ENCODE data around the gene ZSWIM9.
A peak's percentile ranks its signal among the peaks of the same experiment; 100 is the strongest.

Gene ZSWIM9

GRCh38 chr19:48190885-48191284 is 20.4 kb downstream of the ZSWIM9 start:
- Mint-ChIP-seq H3K36me3 (ENCODE audit: low read depth) (peaks cover 18% of the 10 kb centered on the region), H3K4me1 (ENCODE audit: low read depth) (no peaks in the 10 kb centered on the region), H3K9me3 (no peaks in the 10 kb centered on the region), H3K27me3 (no peaks in the 10 kb centered on the region), H3K4me3 (no peak overlapping the region), H3K27ac (no peak overlapping the region)

GRCh38 chr19:48192750-48193149 is 22.3 kb downstream of the ZSWIM9 start:
- Mint-ChIP-seq H3K4me3 (no peak overlapping the region), H3K4me1 (ENCODE audit: low read depth) (no peaks in the 10 kb centered on the region), H3K27me3 (no peaks in the 10 kb centered on the region), H3K9me3 (no peaks in the 10 kb centered on the region), H3K27ac (no peak overlapping the region), H3K36me3 (ENCODE audit: low read depth) (peaks cover 16% of the 10 kb centered on the region)

GRCh38 chr19:48194041-48194843 is 23.8 kb downstream of the ZSWIM9 start:
- no peaks in the 10 kb centered on the region for H3K27me3 Mint-ChIP-seq
- peaks cover 8% of the 10 kb centered on the region for H3K36me3 Mint-ChIP-seq (ENCODE audit: low read depth)
- no peak overlapping the region for H3K4me3 Mint-ChIP-seq
- no peaks in the 10 kb centered on the region for H3K9me3 Mint-ChIP-seq
- no peaks in the 10 kb centered on the region for H3K4me1 Mint-ChIP-seq (ENCODE audit: low read depth)
- H3K27ac Mint-ChIP-seq, result no peak overlapping the region

GRCh38 chr19:48194844-48195830 is 24.7 kb downstream of the ZSWIM9 start:
- Mint-ChIP-seq H3K4me1 (ENCODE audit: low read depth) (no peaks in the 10 kb centered on the region), H3K9me3 (no peaks in the 10 kb centered on the region), H3K27me3 (no peaks in the 10 kb centered on the region), H3K4me3 (no peak overlapping the region), H3K36me3 (ENCODE audit: low read depth) (peaks cover 4% of the 10 kb centered on the region), H3K27ac (no peak overlapping the region)

GRCh38 chr19:48196321-48196763 is 25.9 kb downstream of the ZSWIM9 start:
- Mint-ChIP-seq H3K27me3 (no peaks in the 10 kb centered on the region), H3K4me3 (no peak overlapping the region), H3K4me1 (ENCODE audit: low read depth) (no peaks in the 10 kb centered on the region), H3K9me3 (no peaks in the 10 kb centered on the region), H3K36me3 (ENCODE audit: low read depth) (no peaks in the 10 kb centered on the region), H3K27ac (no peak overlapping the region)

GRCh38 chr19:48196933-48197665 is 26.6 kb downstream of the ZSWIM9 start:
- Mint-ChIP-seq H3K4me3 (no peak overlapping the region), H3K27me3 (no peaks in the 10 kb centered on the region), H3K27ac (peak overlapping the region; percentile 26), H3K4me1 (ENCODE audit: low read depth) (no peaks in the 10 kb centered on the region), H3K36me3 (ENCODE audit: low read depth) (no peaks in the 10 kb centered on the region), H3K9me3 (no peaks in the 10 kb centered on the region)

GRCh38 chr19:48203222-48203793 is 32.8 kb downstream of the ZSWIM9 start:
- Mint-ChIP-seq H3K4me1 (ENCODE audit: low read depth) (peaks cover 19% of the 10 kb centered on the region), H3K27me3 (no peaks in the 10 kb centered on the region), H3K36me3 (ENCODE audit: low read depth) (peaks cover 17% of the 10 kb centered on the region), H3K27ac (no peak overlapping the region), H3K4me3 (no peak overlapping the region), H3K9me3 (no peaks in the 10 kb centered on the region)

GRCh38 chr19:48203794-48204628 is 33.5 kb downstream of the ZSWIM9 start:
- H3K27me3 Mint-ChIP-seq, result no peaks in the 10 kb centered on the region
- H3K27ac Mint-ChIP-seq, result no peak overlapping the region
- no peaks in the 10 kb centered on the region for H3K9me3 Mint-ChIP-seq
- H3K4me1 Mint-ChIP-seq (ENCODE audit: low read depth), result peaks cover 19% of the 10 kb centered on the region
- H3K36me3 Mint-ChIP-seq (ENCODE audit: low read depth), result peaks cover 19% of the 10 kb centered on the region
- no peak overlapping the region for H3K4me3 Mint-ChIP-seq

- H3K27me3 Mint-ChIP-seq, result no peaks in the 10 kb centered on the region
- H3K36me3 Mint-ChIP-seq (ENCODE audit: low read depth), result peaks cover 35% of the 10 kb centered on the region
- peak overlapping the region; percentile 6 for H3K4me3 Mint-ChIP-seq
- peaks cover 23% of the 10 kb centered on the region for H3K4me1 Mint-ChIP-seq (ENCODE audit: low read depth)
- peak overlapping the region; percentile 54 for H3K27ac Mint-ChIP-seq
- no peaks in the 10 kb centered on the region for H3K9me3 Mint-ChIP-seq
These were observed 36.1 kb downstream of the ZSWIM9 start for GRCh38 chr19:48206397-48207093.

GRCh38 chr19:48210005-48210404 is 39.5 kb downstream of the ZSWIM9 start:
- no peaks in the 10 kb centered on the region for H3K27me3 Mint-ChIP-seq
- H3K4me3 Mint-ChIP-seq, result no peak overlapping the region
- H3K9me3 Mint-ChIP-seq, result no peaks in the 10 kb centered on the region
- no peak overlapping the region for H3K27ac Mint-ChIP-seq
- H3K36me3 Mint-ChIP-seq (ENCODE audit: low read depth), result peaks cover 59% of the 10 kb centered on the region
- peaks cover 23% of the 10 kb centered on the region for H3K4me1 Mint-ChIP-seq (ENCODE audit: low read depth)

- Mint-ChIP-seq H3K9me3 (no peaks in the 10 kb centered on the region), H3K4me3 (no peak overlapping the region), H3K27ac (no peak overlapping the region), H3K4me1 (ENCODE audit: low read depth) (peaks cover 13% of the 10 kb centered on the region), H3K27me3 (no peaks in the 10 kb centered on the region), H3K36me3 (ENCODE audit: low read depth) (peaks cover 74% of the 10 kb centered on the region)
These were observed 43.5 kb downstream of the ZSWIM9 start for GRCh38 chr19:48213959-48214358.

GRCh38 chr19:48216933-48217332 is 46.5 kb downstream of the ZSWIM9 start:
- Mint-ChIP-seq H3K27ac (no peak overlapping the region), H3K27me3 (no peaks in the 10 kb centered on the region), H3K4me3 (no peak overlapping the region), H3K9me3 (no peaks in the 10 kb centered on the region), H3K36me3 (ENCODE audit: low read depth) (peaks cover 70% of the 10 kb centered on the region), H3K4me1 (ENCODE audit: low read depth) (peaks cover 8% of the 10 kb centered on the region)

GRCh38 chr19:48218997-48219396 is 48.5 kb downstream of the ZSWIM9 start:
- Mint-ChIP-seq H3K36me3 (ENCODE audit: low read depth) (peaks cover 55% of the 10 kb centered on the region), H3K9me3 (no peaks in the 10 kb centered on the region), H3K27me3 (no peaks in the 10 kb centered on the region), H3K4me1 (ENCODE audit: low read depth) (peaks cover 8% of the 10 kb centered on the region), H3K27ac (no peak overlapping the region), H3K4me3 (no peak overlapping the region)
